Measurements from ENCODE around the gene PHF24.

The PHF24 gene

GRCh38 chr9:34984049-34984448 is 26.0 kb downstream of the PHF24 start:
- DNase-seq: no peak

GRCh38 chr9:34985311-34985899 is 27.3 kb downstream of the PHF24 start:
- DNase-seq: peak; percentile 45

GRCh38 chr9:34986540-34987047 is 28.5 kb downstream of the PHF24 start:
- peak; percentile 67 for DNase-seq

DNA sequence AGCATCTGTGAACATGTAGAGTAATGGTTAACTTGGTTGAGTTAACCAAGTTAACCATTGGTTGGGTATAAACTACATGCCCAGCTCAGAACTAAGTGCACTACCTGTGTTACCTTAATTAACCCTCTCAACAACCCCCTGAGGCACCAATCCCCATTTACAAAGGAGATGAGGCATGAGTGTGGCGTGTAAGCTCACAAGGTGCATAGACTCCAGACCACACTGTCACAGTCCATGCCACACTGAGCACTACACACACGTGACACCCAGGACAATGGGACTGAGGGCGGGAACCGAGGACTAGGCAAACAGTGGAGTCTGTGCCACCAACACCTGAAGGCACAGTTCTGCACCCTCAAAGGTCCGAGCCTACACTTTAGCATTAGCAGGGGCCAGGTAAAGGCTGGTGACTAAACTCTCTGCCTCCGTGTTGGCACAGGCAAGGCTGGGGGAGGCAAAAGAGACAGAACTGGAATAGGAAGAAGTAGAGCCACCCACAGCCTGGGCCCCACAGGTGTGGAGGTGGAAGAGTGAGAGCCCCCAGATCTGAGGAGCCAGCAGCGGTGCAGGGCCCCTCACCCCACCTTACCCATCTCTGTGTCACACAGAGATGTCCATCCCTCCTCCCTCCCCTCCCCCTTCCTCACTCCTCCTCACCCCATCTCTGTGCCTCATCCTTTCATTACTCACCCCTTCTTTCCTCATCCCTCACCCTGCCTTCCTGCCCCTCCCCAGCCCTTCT is 29.2 kb downstream of the PHF24 start:
- no peak for DNase-seq

GRCh38 chr9:34988218-34989002 is 30.3 kb downstream of the PHF24 start:
- peak; percentile 62 for DNase-seq

DNA sequence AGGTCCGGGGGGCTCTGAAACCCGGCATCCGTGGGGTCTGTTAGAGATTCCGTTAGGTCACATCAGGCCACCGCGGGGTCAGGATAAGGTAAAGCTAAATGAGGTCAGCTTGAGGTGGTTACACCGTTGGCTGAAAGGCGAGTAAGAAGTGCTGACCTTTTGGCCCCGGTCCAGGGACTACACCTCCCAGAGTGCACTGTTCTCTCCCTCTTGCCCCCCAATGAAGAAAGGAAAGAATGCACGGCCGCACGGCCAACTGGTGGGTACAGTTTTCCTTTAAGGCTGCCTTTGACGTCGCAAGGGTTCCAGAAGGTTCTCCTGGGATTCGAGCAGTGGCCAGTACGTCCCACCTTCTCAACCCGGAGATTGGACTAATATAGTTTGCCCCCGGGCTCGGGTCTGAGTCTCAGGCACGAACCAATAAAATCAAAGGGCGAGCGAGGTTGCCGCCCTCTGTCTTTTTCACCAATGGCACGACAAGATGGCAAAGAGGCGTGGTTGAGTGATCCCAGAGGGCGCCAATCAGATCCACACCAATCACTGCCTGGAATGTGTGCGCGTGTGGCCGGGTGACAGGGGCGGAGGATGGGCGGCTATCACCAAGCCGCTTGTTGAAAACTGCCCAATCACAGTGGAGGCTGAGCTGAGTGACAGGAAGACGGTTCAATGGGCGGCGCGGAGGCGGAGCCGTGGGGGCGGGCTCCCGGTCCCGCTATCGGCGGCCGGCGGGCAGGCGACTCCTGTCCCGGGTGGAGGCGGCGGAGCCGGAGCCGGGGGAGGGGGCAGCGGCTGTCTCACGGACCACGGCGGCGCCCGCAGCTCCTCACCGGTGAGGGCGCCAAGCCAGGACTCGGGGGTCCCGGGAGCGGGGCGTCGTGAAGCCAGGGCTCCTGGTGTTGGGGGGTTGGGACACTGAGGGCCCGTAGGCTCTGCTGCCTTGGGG is 31.2 kb downstream of the PHF24 start, which contains the start of gene DNAJB5:
Gene DNAJB5, plus strand, starts transcription at position 743 of the 943 bp plus-strand sequence. CDS start 886 bp downstream, outside the sequence.
- peak; percentile 97 for DNase-seq

DNA sequence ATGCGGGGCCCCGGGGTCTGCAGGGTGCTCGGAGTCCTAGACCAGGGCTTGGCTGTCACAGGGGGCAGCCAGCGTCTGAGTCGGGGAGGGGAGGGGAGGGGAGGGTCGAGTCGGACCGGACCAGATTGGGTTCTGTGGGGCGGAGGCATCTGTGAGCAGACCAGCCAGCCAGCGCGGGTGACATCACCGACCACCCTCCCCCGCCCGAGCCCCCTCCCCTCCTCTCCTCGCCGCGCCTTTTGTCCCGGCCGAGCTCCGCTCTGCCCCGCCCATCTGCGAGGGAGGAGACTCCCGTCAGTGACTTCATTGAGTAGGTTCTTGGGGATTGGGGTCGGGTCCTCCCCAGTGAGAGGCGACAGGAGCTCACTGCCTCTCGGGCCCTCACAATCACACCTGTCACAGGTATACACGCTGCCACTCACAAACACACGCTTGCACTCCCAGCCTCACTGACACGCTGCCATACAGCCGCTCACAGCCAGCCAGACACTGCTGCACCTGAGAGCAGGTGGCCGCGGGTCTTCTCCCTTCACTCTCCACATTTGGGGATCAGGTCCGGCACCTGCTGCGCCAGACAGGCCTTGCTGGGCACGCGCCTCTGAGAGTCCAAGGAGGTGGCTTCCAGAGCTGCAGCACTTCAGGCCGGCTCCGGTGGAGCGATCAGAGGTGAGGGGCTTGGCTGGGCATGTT is 32.0 kb downstream of the PHF24 start:
- DNase-seq: peak; percentile 56

- no peak for DNase-seq
Observed at GRCh38 chr9:34990908-34991606, 33.0 kb downstream of the PHF24 start.

- peak; percentile 33 for DNase-seq
Observed at GRCh38 chr9:34991607-34992375, 33.7 kb downstream of the PHF24 start.

DNA sequence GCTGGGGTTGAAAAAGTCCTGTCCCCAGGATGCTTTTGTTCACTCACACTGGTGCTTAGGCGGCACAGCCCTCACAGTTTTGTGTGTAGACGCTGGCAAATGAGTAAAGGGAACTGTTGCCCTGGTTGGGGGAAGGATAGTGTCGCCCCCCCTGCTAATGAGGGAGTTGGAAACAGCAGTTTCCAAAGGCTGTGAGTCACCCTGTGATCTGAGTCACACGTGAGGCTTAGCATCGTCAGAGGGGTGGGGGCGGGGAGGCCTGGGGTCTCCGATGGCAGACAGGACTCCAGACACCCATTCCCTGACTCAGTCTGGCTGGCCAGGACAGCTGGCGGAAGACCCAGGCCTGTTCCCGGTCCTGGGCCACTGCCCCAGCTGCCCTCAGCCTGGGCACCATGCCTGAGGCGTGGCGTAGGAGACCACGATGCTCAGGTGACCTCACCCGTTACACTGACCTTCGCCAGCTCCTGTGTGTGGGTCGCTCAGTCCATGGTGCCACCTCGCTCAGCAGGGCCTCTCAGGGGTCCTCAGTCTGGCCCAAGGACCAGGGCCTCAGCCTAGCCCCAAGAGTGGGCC is 34.4 kb downstream of the PHF24 start:
- peak; percentile 37 for DNase-seq

DNA sequence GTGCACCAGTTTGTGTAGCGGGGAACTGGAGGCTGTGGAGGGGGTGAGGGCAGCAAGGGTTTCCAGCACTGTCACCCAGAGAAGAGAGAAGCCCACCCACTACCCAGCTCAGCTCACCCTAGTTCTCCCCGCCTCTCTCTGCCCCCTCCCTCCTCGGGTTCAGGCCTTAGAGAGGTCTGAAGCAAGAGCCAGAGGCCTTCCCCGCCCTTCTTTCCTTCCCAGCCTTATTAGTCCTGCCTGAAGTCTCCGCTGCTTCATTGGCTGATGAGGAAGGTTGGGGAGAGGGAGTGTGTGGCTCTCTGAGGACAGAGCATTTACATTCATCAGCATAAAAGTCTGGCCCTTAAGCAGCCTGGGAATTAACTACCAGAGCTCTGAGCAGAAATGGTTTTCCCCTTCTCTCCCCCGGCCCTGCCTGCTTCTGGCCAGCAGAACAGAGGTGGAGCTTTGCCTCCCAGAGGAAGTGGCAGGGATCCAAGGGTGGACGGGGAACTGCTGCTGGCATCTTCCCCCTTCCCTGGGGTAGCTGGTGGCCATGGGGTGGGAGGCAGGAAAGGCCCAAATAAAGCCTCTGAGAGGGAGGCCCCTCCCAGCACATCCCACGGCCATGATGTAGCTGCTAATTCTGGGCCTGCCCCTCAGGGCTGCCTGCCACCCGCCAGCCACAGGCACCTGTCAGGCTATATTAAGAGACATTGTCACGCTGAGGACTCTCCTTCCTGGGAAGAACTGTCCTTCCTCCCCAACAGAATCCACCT is 35.6 kb downstream of the PHF24 start:
- DNase-seq: no peak

GRCh38 chr9:34994260-34994899 is 36.3 kb downstream of the PHF24 start:
- no peak for DNase-seq

DNA sequence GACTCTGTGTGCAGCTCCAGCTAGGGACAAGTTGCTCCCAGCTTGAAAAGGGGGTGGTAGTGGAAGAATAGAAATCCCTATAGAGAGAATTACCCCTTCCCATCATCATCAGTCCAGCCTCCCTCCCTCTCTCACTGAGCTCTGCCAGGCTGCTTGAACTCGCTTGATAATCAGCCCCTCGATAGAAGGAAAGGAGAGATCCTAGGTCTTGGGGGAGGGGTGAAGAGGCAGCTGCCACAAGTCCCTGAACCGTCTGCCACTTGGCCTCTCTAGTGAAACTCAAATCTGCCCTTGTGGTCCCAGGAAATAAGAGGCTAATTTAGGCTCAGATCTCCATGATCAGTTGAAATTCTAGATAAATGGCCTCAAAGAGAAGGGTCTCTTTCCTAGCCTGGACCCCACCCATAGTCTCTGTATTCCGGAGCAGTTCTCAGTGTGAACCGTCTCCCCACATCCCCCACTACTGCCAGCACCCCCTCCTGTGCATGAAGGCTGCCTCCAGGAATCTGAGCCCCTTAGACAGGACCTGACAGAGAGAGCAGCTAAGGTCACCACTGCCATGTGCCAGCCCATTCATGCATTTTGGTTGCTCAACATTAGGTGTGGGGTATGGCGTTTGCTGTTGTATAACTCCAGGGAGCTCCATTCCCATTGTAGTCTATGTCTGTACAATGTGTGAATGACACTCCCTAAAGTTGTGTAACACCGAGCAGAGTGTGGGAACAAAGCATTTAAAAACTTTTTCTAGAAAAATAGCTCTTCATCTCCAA is 37.0 kb downstream of the PHF24 start:
- DNase-seq: no peak

GRCh38 chr9:34995670-34996060 is 37.6 kb downstream of the PHF24 start:
- no peak for DNase-seq

- no peak for DNase-seq
Observed at GRCh38 chr9:34996181-34996904, 38.3 kb downstream of the PHF24 start.

DNA sequence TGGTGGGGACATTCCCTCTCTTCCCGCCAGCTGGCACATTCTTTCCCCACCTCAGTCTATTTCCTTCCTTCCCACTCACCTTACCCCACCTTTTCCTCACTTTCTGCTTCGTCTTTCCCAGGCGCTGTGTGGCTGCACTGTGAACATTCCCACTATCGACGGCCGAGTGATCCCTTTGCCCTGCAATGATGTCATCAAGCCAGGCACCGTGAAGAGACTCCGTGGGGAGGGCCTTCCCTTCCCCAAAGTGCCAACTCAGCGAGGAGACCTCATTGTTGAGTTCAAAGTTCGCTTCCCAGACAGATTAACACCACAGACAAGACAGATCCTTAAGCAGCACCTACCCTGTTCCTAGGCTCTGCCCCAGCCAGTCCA is 38.8 kb downstream of the PHF24 start:
- no peak for DNase-seq

DNA sequence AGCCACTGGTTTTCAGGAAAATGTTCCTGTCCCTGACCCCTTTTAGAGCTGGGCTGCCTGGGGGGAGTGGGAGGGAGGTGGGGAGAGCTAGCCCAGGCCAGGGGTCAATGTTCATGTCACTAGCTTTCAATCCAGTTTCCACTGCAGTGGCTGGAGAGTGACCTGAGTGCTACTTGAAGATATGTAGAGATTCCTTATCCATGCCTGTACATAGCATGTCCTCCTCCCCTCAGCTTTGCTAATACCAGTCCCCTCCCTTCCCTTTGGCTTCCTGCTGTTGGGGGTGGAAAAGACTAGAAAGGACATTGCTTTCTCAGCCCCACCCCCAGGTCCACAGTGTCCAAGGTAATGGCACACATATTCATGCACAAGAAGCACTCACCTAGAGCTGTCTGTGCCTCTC is 39.3 kb downstream of the PHF24 start:
- DNase-seq: no peak

Measured in activated T-cell treated with anti-CD3 and anti-CD28 coated beads, Interleukin-2, amount 50 U/mL, for 1 hour (primary cell).